K562 (cell line): ENCODE measurements around the gene DESI1. TPM values are rescaled to one million over a fixed set of nuclear protein-coding genes. Genes with fewer than 3 reads are reported as not detected.

Experiments used
- ATAC-seq: fragments of 200-7000 bp; cut with Tn5 transposase; 3 replicates; pipeline ENCODE4 v1.9.1; 2020; ENCODE audit warnings: moderate library complexity
- BruUV-seq: library from RNA; stranded (reverse); fragments of 400-500 nt; replicated peaks from 2 replicates; lab custom pipeline; 2021; lab: Mats Ljungman, UMichigan
- CTCF ChIA-PET: fragments of 300-600 bp; formaldehyde crosslinking; extraction: SDS; loops from one replicate; lab custom pipeline; 2021; ENCODE audit warnings: low intra/inter-chr PET ratio; lab: Yijun Ruan, JAX
- POLR2A ChIA-PET: fragments of 300-600, 350-650 bp; sonication (Branson Sonifier 250); formaldehyde crosslinking; extraction: SDS; loops from one replicate; lab custom pipeline; 2021; ENCODE audit warnings: antibody characterized with exemption, inconsistent platforms; lab: Yijun Ruan, JAX
- DNase-seq, 4 experiments: peaks; one replicate each; pipeline versions ENCODE4 v3.0.0 to v3.0.0-alpha.2; 2011 to 2018; ENCODE audit warnings: low spot score in 3 of 4, mixed read lengths in 3 of 4; ENCODE audit errors: extremely low read depth in 1 of 4
- FAIRE-seq: peaks from 2 replicates; lab custom pipeline; 2011; peaks lifted over from hg19 to GRCh38; lab: Jason Lieb, UNC
- H2AFZ ChIP-seq: 2 replicates; pipeline ENCODE4 v1.6.0; 2011; ENCODE audit warnings: low read depth, low read length, control low read depth, inconsistent platforms
- H3K27ac ChIP-seq: fragments of 200-600 bp; 3 replicates; pipeline ENCODE4 v1.8.0; 2011; ENCODE audit warnings: low read depth, mild to moderate bottlenecking, control low read depth, inconsistent platforms, low read length, moderate library complexity, mixed read lengths; ENCODE audit errors: extremely low read depth
- H3K27me3 ChIP-seq, 2 experiments: fragments of 300-600 bp in 1 of 2; 2 replicates in 1 of 2; 3 replicates in 1 of 2; pipeline versions ENCODE4 v1.6.0 to v1.8.0; 2011; ENCODE audit warnings: inconsistent platforms in 2 of 2, low read length in 2 of 2, mild to moderate bottlenecking in 1 of 2, mixed read lengths in 1 of 2, moderate library complexity in 1 of 2; ENCODE audit not compliant: control insufficient read depth in 2 of 2, insufficient read depth in 2 of 2
- H3K36me3 ChIP-seq: fragments of 300-600 bp; 3 replicates; pipeline ENCODE4 v1.8.0; 2011; ENCODE audit warnings: mild to moderate bottlenecking, low read length, inconsistent platforms; ENCODE audit not compliant: control insufficient read depth, insufficient read depth
- H3K4me1 ChIP-seq, 2 experiments: fragments of 200-600 bp in 1 of 2; replicated peaks in 1 of 2; 2 replicates in 1 of 2; 3 replicates in 1 of 2; pipeline versions ENCODE4 v1.5.1 to v1.8.0; 2011; ENCODE audit warnings: inconsistent platforms in 2 of 2, low read length in 2 of 2, mild to moderate bottlenecking in 1 of 2, mixed read lengths in 1 of 2, moderate library complexity in 1 of 2; ENCODE audit not compliant: control insufficient read depth in 2 of 2, insufficient read depth in 2 of 2
- H3K4me2 ChIP-seq: 2 replicates; pipeline ENCODE4 v1.6.1; 2011; ENCODE audit warnings: low read length, control low read depth, inconsistent platforms, mixed read lengths; ENCODE audit not compliant: insufficient read depth
- H3K4me3 ChIP-seq: fragments of 200-600 bp; sonication (generic), shearing (Covaris generic); 2 replicates; pipeline ENCODE4 v1.5.1; 2016; ENCODE audit warnings: control low read depth, inconsistent platforms
- H3K79me2 ChIP-seq: fragments of 200-600 bp; 3 replicates; pipeline ENCODE4 v1.8.0; 2011; ENCODE audit warnings: low read length, inconsistent platforms; ENCODE audit not compliant: control insufficient read depth, insufficient read depth
- H3K9ac ChIP-seq, 2 experiments: 2 replicates each; pipeline versions ENCODE4 v1.6.0 to v1.6.1; 2011; ENCODE audit warnings: low read depth in 2 of 2, low read length in 2 of 2, control low read depth in 1 of 2, inconsistent platforms in 1 of 2, mild to moderate bottlenecking in 1 of 2, mixed read lengths in 1 of 2; ENCODE audit not compliant: insufficient read depth in 1 of 2
- H3K9me1 ChIP-seq: one replicate; pipeline ENCODE4 v1.6.0; 2011; ENCODE audit warnings: inconsistent platforms, mild to moderate bottlenecking, low read length, moderate library complexity; ENCODE audit not compliant: control insufficient read depth, insufficient read depth
- H3K9me3 ChIP-seq: replicated peaks from 2 replicates; pipeline ENCODE4 v1.5.1; 2011; ENCODE audit warnings: low read depth, low read length, inconsistent platforms; ENCODE audit not compliant: control insufficient read depth, insufficient read depth
- H4K20me1 ChIP-seq: replicated peaks from 2 replicates; pipeline ENCODE4 v1.6.1; 2011; ENCODE audit warnings: low read length, inconsistent platforms, mixed read lengths; ENCODE audit not compliant: control insufficient read depth, insufficient read depth
- CHD4 ChIP-seq: fragments of 200-600 bp; sonication (generic); IDR thresholded peaks from 3 replicates; pipeline ENCODE4 v1.6.1; 2012; ENCODE audit warnings: low read depth, mild to moderate bottlenecking, mixed read lengths, low read length, inconsistent platforms; ENCODE audit not compliant: insufficient read depth, insufficient replicate concordance, poor library complexity, severe bottlenecking
- CSDE1 ChIP-seq, 2 experiments: fragments of 450-650 bp; IDR thresholded peaks; 2 replicates each; pipeline ENCODE4 v1.6.1; 2016; ENCODE audit warnings: mild to moderate bottlenecking in 1 of 2
- NFIC ChIP-seq: fragments of 450-650 bp; IDR thresholded peaks from 2 replicates; pipeline ENCODE4 v1.6.1; 2017; ENCODE audit warnings: mild to moderate bottlenecking, inconsistent platforms
- POLR2G ChIP-seq: fragments of 200-400 bp; formaldehyde crosslinking; IDR thresholded peaks from 2 replicates; pipeline ENCODE4 v1.6.1; 2017; ENCODE audit warnings: low read depth, mild to moderate bottlenecking, antibody characterized with exemption, low read length, moderate library complexity
- RBFOX2 ChIP-seq: fragments of 200-400 bp; formaldehyde crosslinking; IDR thresholded peaks from 2 replicates; pipeline ENCODE4 v1.6.1; 2017; ENCODE audit warnings: low read depth, mild to moderate bottlenecking, low read length, moderate library complexity
- RBM22 ChIP-seq: fragments of 200-400 bp; formaldehyde crosslinking; IDR thresholded peaks from 2 replicates; pipeline ENCODE4 v1.6.1; 2018; ENCODE audit warnings: low read length, low read depth; ENCODE audit not compliant: poor library complexity, severe bottlenecking
- TAF1 ChIP-seq: IDR thresholded peaks from 2 replicates; pipeline ENCODE4 v1.6.1; 2011; ENCODE audit warnings: mild to moderate bottlenecking, low read length, moderate library complexity; ENCODE audit not compliant: insufficient read depth, control insufficient read depth, severe bottlenecking; ENCODE audit errors: extremely low read depth
- ZFX ChIP-seq: sonication (generic); formaldehyde crosslinking; IDR thresholded peaks from 2 replicates; pipeline ENCODE4 v1.8.0; 2022; ENCODE audit warnings: mild to moderate bottlenecking, missing genetic modification reagents, moderate library complexity
- ZNF253 ChIP-seq: fragments of 250-450 bp; sonication (Bioruptor Pico); conservative IDR thresholded peaks from 2 replicates; pipeline ENCODE4 v1.6.1; 2021; ENCODE audit warnings: mild to moderate bottlenecking
- WGBS: fragments of 100-300 bp; shearing (Covaris generic); methylation state at CpG from one replicate; pipeline ENCODE4 v1.1.6; 2016; ENCODE audit warnings: low coverage, mixed read lengths; ENCODE audit not compliant: insufficient coverage; ENCODE audit errors: missing lambda C conversion rate; 5-methylcytosine and 5-hydroxymethylcytosine counted together
- in situ Hi-C: fragments of 300-500 bp; cut with MboI; formaldehyde crosslinking; loops from 4 replicates; pipeline ENCODE4 v1.15.0; 2018; ENCODE audit warnings: inconsistent platforms, mixed read lengths
- intact Hi-C: fragments of 100-400 bp; cut with micrococcal nuclease; formaldehyde crosslinking; loops from 2 replicates; pipeline ENCODE4 v1.14.2; 2022
- polyA plus RNA-seq, 8 experiments: library from polyadenylated mRNA; depleted of rRNA in 4 of 8; stranded (reverse) in 5 of 8; unstranded in 3 of 8; fragments of >200 nt; fragmentation: Nextera tagmentation in 2 of 8; fragmentation: Illumina TruSeq in 1 of 8; extraction: Ambion mirVana in 2 of 8; extraction: Trizol in 1 of 8; gene quantifications; 2 replicates each; pipeline versions ENCODE4 v1.2.1 to v1.2.3, GENCODE V29; 2011 to 2014; ENCODE audit warnings: inconsistent platforms in 1 of 8, missing spikeins in 1 of 8
- total RNA-seq, 7 experiments: library from RNA; depleted of rRNA in 6 of 7; stranded (reverse); fragments of >200 nt in 6 of 7; fragmentation: Illumina TruSeq in 2 of 7; extraction: Trizol in 2 of 7; gene quantifications; 2 replicates each; pipeline versions ENCODE4 v1.2.1 to v1.2.3, GENCODE V29; 2011 to 2021; ENCODE audit warnings: low replicate concordance in 1 of 7
- TF ChIP-seq, protein P1 (sequence below): sonication (generic); formaldehyde crosslinking; IDR thresholded peaks from 2 replicates; pipeline ENCODE4 v1.8.0; 2023; ENCODE audit warnings: mild to moderate bottlenecking, missing genetic modification reagents

The DESI1 gene
- total and polyA plus RNA-seq, 9 of the 15 experiments (the other 6 are each of a cell fraction or from before 2014, with no cell fraction given) = 7.2 to 45.9 (median 29.8) TPM

DNA sequence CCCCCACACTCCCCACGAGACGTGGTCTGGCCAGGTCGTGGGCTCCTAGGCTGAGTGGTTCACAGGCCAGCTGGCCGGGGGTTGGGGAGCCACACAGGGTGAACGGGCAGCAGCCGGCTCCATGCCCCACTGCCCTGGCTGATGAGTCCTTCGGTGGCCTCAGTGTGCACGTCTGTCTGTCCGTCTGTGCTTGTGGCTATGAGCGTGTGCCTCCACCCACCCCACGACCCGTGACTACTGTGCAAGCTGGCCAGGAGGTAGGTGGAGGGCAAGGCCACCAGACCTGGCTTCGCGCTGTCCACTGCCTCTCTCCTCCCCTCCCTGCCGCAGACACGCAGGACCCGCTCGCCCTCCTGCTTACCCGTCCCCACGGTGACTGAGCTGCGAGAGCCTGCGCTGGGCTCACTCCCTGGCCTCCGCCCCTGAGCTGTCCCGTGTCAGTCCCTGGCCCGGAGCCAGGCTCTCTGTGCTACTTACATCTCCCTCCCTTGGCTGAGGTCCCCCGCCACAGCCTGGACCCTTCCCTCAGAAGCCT lies 45.9 kb downstream of the DESI1 start:
- Histone ChIP-seq H3K36me3 (peaks cover 13% of the 10 kb centered on the region; the same call in 1 of the 3 replicates), H3K27ac (no peak overlapping the region), H3K79me2 (no peaks in the 10 kb centered on the region), H3K9me3 (no peaks in the 10 kb centered on the region), H3K9ac (peak overlapping the region in 1 of 2 experiments; percentile 80; a peak in 2 of 4 replicates), H3K4me1 (peaks cover 6 to 44% of the 10 kb centered on the region in 2 experiments; a peak in 4 of 5 replicates), H3K4me3 (no peak overlapping the region), H3K9me1 (no peaks in the 10 kb centered on the region), H2AFZ (no peak overlapping the region), H3K27me3 (no peaks in the 10 kb centered on the region), H4K20me1 (no peaks in the 10 kb centered on the region), H3K4me2 (no peak overlapping the region)
- DNase-seq (peak in 1 of 4 experiments; percentile 34), ATAC-seq (peak; percentile 44), FAIRE-seq (no peak)
- 83% methylated on average over 12 of the region's 26 CpGs for WGBS
- CTCF ChIA-PET = no interaction called here
- intact Hi-C loops (no loop called here), in situ Hi-C loops (no loop called here)
- BruUV-seq = no TSS peak
- TF ChIP-seq RBFOX2 (peak; percentile 37), NFIC (peak; percentile 83), ZNF253 (no peak), RBM22 (peak; percentile 34), CHD4 (no peak), CSDE1 (IDR thresholded peaks at IDR 0.05) (no peak), POLR2G (peak; percentile 59), TAF1 (no peak), ZFX (CRISPR knock-in tag) (no peak)
- TF ChIP-seq, protein P1, sequence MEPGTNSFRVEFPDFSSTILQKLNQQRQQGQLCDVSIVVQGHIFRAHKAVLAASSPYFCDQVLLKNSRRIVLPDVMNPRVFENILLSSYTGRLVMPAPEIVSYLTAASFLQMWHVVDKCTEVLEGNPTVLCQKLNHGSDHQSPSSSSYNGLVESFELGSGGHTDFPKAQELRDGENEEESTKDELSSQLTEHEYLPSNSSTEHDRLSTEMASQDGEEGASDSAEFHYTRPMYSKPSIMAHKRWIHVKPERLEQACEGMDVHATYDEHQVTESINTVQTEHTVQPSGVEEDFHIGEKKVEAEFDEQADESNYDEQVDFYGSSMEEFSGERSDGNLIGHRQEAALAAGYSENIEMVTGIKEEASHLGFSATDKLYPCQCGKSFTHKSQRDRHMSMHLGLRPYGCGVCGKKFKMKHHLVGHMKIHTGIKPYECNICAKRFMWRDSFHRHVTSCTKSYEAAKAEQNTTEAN (CRISPR knock-in tag) = no peak
- POLR2A ChIA-PET = interaction anchor here (0.5 to 1.3 kb wide), 4 partner anchors 15 to 652 kb away, joined by 3 to 5 read pairs (median 4); partner anchors contain the start of gene PMM1
